Activated gamma-delta T cell treated with anti-CD3 and anti-CD28 coated beads, Interleukin-2, amount 50 U/mL, for 16 hours (primary cell): Measurements from ENCODE around the gene FETUB.

Experiments used
- DNase-seq: peaks from one replicate; pipeline ENCODE4 v3.0.0-alpha.2; 2020; ENCODE audit warnings: low read depth

FETUB gene

DNA sequence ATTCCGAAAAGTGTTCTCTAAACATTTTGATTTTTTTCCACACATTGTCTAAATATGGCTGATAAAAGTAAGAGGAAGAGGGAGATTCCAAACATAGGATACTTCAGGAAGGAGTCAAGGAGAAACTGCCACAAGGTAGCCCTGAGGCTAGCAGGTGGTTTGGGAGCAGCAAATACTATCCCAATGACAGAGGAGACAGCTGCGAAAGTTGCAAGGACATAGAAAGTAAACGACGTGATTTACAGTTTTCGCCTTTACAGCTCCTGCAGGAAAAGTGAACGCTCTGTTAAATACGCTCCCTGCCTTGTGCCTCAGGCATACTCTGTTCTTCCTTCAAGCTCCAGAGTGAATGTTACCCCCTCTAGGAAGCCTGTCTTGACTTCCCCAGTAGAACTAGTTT is 3.7 kb upstream of the FETUB start:
- no peak for DNase-seq

GRCh38 chr3:186637686-186638085 is 2.5 kb upstream of the FETUB start:
- no peak for DNase-seq

- DNase-seq: no peak
Measured at GRCh38 chr3:186638259-186638658, 1.9 kb upstream of the FETUB start.

DNA sequence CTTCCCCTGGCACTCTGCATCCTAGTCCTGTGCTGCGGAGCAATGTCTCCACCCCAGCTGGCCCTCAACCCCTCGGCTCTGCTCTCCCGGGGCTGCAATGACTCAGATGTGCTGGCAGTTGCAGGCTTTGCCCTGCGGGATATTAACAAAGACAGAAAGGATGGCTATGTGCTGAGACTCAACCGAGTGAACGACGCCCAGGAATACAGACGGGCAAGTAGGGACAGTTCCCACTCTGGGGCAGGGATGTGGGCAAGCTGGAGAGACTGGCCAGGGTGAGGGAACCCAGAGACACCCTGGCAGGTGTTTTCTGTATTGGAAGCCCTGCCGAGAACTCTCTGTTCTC is 247 bp downstream of the FETUB start:
- no peak for DNase-seq

DNA sequence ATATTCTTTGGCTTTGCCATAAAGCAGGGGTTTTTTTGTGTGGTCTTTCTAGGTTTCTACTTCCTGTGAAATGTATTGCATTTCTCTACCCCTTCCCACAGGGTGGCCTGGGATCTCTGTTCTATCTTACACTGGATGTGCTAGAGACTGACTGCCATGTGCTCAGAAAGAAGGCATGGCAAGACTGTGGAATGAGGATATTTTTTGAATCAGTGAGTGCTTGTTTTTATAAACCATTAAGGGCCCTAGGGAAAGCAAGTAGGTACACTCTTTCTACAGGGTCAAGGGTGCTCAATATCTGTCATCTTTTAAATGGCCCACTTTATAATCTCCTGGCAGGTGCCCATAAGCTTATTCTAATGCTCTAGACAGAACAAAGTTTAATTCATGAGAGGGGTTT is 730 bp downstream of the FETUB start:
- no peak for DNase-seq

- no peak for DNase-seq
Measured at GRCh38 chr3:186642014-186642413, 1.8 kb downstream of the FETUB start.

GRCh38 chr3:186643493-186643892 is 3.3 kb downstream of the FETUB start:
- DNase-seq: no peak

GRCh38 chr3:186644683-186645082 is 4.5 kb downstream of the FETUB start:
- DNase-seq: no peak

- DNase-seq: no peak
Measured at GRCh38 chr3:186646106-186646505, 5.9 kb downstream of the FETUB start.

GRCh38 chr3:186646841-186647240 is 6.6 kb downstream of the FETUB start:
- no peak for DNase-seq

GRCh38 chr3:186648851-186649250 is 8.7 kb downstream of the FETUB start:
- DNase-seq: no peak

- DNase-seq: no peak
Measured at GRCh38 chr3:186651678-186652215, 11.5 kb downstream of the FETUB start.

DNA sequence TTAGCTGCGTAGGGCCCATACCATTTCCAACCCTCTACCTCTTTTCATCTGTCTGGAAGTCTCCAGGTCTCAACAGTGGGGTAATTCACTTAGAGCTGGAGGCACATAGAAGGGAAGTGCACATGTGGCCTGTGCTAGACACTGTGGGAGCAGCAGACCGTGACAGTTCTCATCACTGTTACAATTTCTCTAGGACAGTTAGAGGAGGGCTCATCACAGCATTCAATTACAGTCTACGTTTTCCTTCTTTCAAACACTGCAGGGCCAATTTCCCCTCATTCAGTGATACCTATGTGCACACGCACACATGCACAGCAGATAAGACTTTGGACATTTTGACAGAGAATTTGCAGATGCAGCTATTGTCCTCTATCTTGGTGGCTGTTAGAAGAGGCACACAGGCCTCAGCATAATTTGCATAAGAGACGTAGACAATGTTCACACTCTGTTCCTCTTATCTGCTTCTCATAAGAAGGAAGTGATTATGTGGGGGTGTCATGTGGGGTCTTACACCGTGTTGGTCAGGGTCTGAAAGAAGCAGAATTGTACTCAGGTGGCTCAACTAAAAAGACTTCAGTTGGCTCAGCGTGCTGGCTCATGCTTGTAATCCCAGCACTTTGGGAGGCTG is 13.0 kb downstream of the FETUB start:
- DNase-seq: no peak

GRCh38 chr3:186653984-186654383 is 13.8 kb downstream of the FETUB start:
- DNase-seq: no peak

GRCh38 chr3:186663361-186664118 is 23.3 kb downstream of the FETUB start:
- DNase-seq: no peak

DNA sequence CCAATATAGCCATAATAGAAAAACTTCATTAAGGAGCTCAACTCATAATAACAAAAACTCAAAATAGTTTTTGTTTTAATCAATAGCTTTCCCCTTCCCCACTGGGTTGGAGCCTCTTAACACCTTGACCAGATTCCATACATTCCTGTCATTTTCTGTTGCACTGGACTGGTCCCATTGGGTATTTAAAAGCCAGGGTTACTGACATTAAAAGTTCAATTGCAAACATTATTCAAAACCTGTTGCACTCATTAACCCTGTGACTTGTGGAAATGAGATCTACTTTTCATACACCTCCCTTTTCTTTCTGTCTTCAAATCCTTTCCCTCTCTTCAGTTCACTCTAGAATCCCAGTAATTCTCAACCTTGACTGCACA is 23.9 kb downstream of the FETUB start:
- DNase-seq: no peak

- no peak for DNase-seq
Measured at GRCh38 chr3:186664506-186664905, 24.3 kb downstream of the FETUB start.

GRCh38 chr3:186665625-186666188 is 25.5 kb downstream of the FETUB start, which contains the start of gene HRG:
TSS of gene HRG (plus strand) at chr3:186666014. CDS start at chr3:186666032, 18 bp downstream.
- no peak for DNase-seq

GRCh38 chr3:186668426-186668825 is 28.2 kb downstream of the FETUB start:
- no peak for DNase-seq

GRCh38 chr3:186669378-186670084 is 29.3 kb downstream of the FETUB start:
- DNase-seq: no peak

- DNase-seq: no peak
Measured at GRCh38 chr3:186670155-186670554, 30.0 kb downstream of the FETUB start.

GRCh38 chr3:186671051-186671450 is 30.9 kb downstream of the FETUB start:
- DNase-seq: no peak

- DNase-seq: no peak
Measured at GRCh38 chr3:186678604-186679003, 38.4 kb downstream of the FETUB start.
